Measurements from ENCODE around the gene ALKBH1.

DNA sequence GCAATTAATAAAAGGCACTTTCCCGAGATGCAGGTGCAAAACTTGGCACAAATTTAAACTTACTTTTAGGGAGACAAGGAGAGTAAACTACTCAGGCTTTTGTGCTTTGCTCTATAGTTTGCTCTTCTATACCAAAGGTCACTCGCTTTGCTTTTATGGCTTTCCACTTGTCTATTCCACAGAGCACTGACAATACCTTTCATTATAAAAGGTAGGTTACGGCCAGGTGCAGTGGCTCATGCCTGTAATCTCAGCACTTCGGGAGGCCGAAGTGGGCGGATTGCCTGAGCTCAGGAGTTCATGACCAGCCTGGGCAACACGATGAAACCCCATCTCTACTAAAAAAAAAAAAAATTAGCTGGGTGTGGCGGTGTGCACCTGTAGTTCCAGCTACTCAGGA, 32.9 kb downstream of the ALKBH1 start:
- no peak for TF ChIP-seq POLR2AphosphoS5 (IDR thresholded peaks at IDR 0.05; ENCODE audit: low read depth, low read length)
- TF ChIP-seq, protein P1, sequence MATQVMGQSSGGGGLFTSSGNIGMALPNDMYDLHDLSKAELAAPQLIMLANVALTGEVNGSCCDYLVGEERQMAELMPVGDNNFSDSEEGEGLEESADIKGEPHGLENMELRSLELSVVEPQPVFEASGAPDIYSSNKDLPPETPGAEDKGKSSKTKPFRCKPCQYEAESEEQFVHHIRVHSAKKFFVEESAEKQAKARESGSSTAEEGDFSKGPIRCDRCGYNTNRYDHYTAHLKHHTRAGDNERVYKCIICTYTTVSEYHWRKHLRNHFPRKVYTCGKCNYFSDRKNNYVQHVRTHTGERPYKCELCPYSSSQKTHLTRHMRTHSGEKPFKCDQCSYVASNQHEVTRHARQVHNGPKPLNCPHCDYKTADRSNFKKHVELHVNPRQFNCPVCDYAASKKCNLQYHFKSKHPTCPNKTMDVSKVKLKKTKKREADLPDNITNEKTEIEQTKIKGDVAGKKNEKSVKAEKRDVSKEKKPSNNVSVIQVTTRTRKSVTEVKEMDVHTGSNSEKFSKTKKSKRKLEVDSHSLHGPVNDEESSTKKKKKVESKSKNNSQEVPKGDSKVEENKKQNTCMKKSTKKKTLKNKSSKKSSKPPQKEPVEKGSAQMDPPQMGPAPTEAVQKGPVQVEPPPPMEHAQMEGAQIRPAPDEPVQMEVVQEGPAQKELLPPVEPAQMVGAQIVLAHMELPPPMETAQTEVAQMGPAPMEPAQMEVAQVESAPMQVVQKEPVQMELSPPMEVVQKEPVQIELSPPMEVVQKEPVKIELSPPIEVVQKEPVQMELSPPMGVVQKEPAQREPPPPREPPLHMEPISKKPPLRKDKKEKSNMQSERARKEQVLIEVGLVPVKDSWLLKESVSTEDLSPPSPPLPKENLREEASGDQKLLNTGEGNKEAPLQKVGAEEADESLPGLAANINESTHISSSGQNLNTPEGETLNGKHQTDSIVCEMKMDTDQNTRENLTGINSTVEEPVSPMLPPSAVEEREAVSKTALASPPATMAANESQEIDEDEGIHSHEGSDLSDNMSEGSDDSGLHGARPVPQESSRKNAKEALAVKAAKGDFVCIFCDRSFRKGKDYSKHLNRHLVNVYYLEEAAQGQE (IDR thresholded peaks at IDR 0.05; ENCODE audit: insufficient read depth in 1 of 2, low read depth in 2 of 2, low read length in 2 of 2), result no peak
- TF ChIP-seq SIN3A (IDR thresholded peaks at IDR 0.05; ENCODE audit: borderline replicate concordance, insufficient read depth, low read length), result no peak
- no peak for TF ChIP-seq TAF1 (IDR thresholded peaks at IDR 0.05; ENCODE audit: borderline replicate concordance, insufficient read depth, low read length)

Data from PFSK-1 (cell line).